PC-9 (cell line): ENCODE data around the gene CLEC5A. TPM values are rescaled to one million over a fixed set of nuclear protein-coding genes. Genes with fewer than 3 reads are reported as not detected.

Experiments used
- BruUV-seq: library from RNA; stranded (reverse); fragments of 400-500 nt; replicated peaks from 2 replicates; lab custom pipeline; 2021; lab: Mats Ljungman, UMichigan
- CTCF ChIA-PET: fragments of 300-600 bp; sonication (Branson Sonifier 250); formaldehyde crosslinking; loops from one replicate; lab custom pipeline; 2022; ENCODE audit warnings: antibody characterized with exemption; lab: Charles Lee
- POLR2A ChIA-PET: fragments of 300-600 bp; sonication (Branson Sonifier 250); formaldehyde crosslinking; loops from one replicate; lab custom pipeline; 2022; ENCODE audit warnings: antibody characterized with exemption; ENCODE audit not compliant: unreplicated experiment; lab: Charles Lee
- DNase-seq, 2 experiments: peaks; one replicate each; pipeline versions ENCODE4 v3.0.0 to v3.0.0-alpha.2; 2015 to 2022; ENCODE audit warnings: mixed read lengths in 1 of 2
- H2AFZ ChIP-seq: fragments of 200-600 bp; sonication (generic); 2 replicates; pipeline ENCODE4 v1.8.1; 2017; ENCODE audit warnings: antibody characterized with exemption
- H3F3A ChIP-seq: fragments of 200-600 bp; sonication (generic); 2 replicates; pipeline ENCODE4 v1.8.1; 2017; ENCODE audit warnings: antibody characterized with exemption, mild to moderate bottlenecking, low read depth; ENCODE audit not compliant: insufficient read depth
- H3K27ac ChIP-seq: fragments of 200-600 bp; sonication (generic); 2 replicates; pipeline ENCODE4 v1.6.1; 2016; ENCODE audit warnings: mixed run types
- H3K27me3 ChIP-seq: fragments of 200-600 bp; sonication (generic); 2 replicates; pipeline ENCODE4 v1.6.1; 2016; ENCODE audit warnings: low read depth, mixed run types; ENCODE audit not compliant: insufficient read depth
- H3K36me3 ChIP-seq: fragments of 200-600 bp; sonication (generic); 2 replicates; pipeline ENCODE4 v1.6.1; 2016; ENCODE audit warnings: low read depth, mixed run types
- H3K4me1 ChIP-seq: fragments of 200-600 bp; sonication (generic); replicated peaks from 2 replicates; pipeline ENCODE4 v1.6.1; 2016; ENCODE audit warnings: mixed run types; ENCODE audit not compliant: insufficient read depth
- H3K4me2 ChIP-seq: fragments of 200-600 bp; sonication (generic); 2 replicates; pipeline ENCODE4 v1.6.1; 2017; ENCODE audit warnings: mixed run types
- H3K4me3 ChIP-seq: fragments of 200-600 bp; sonication (generic); 2 replicates; pipeline ENCODE4 v1.6.1; 2016; ENCODE audit warnings: mixed run types
- H3K79me2 ChIP-seq: fragments of 200-600 bp; sonication (generic); 2 replicates; pipeline ENCODE4 v1.6.1; 2017; ENCODE audit warnings: low read depth, mixed run types
- H3K9me2 ChIP-seq: fragments of 200-600 bp; sonication (generic); 2 replicates; pipeline ENCODE4 v1.8.1; 2017; ENCODE audit warnings: mild to moderate bottlenecking; ENCODE audit not compliant: insufficient read depth
- H3K9me3 ChIP-seq: fragments of 200-600 bp; sonication (generic); 2 replicates; pipeline ENCODE4 v1.8.1; 2016; ENCODE audit warnings: low read depth; ENCODE audit not compliant: insufficient read depth
- H4K20me1 ChIP-seq: fragments of 200-600 bp; sonication (generic); 2 replicates; pipeline ENCODE4 v1.8.1; 2017; ENCODE audit not compliant: insufficient read depth
- CTCF ChIP-seq: fragments of 200-600 bp; sonication (generic); conservative IDR thresholded peaks from 2 replicates; pipeline ENCODE4 v1.6.1; 2017; ENCODE audit warnings: mixed run types, antibody characterized with exemption, mild to moderate bottlenecking, moderate library complexity
- EZH2 ChIP-seq: fragments of 200-600 bp; sonication (generic); IDR thresholded peaks from 2 replicates; pipeline ENCODE4 v1.8.0; 2017; ENCODE audit warnings: antibody characterized with exemption, low read depth
- intact Hi-C: fragments of 100-400 bp; cut with micrococcal nuclease; formaldehyde crosslinking; loops from one replicate; pipeline ENCODE4 v1.10.0; 2022; ENCODE audit not compliant: unreplicated experiment
- total RNA-seq: library from RNA; stranded (reverse); gene quantifications from 2 replicates; pipeline ENCODE4 v1.2.3, GENCODE V29; 2021

Gene CLEC5A
- total RNA-seq, 1 experiment from 2014 or later = not detected

GRCh38 chr7:141877365-141877764, 69.4 kb downstream of the CLEC5A start:
- no peaks in the 10 kb centered on the region for H3K27me3 ChIP-seq
- no peaks in the 10 kb centered on the region for H4K20me1 ChIP-seq
- no peaks in the 10 kb centered on the region for H3K79me2 ChIP-seq
- H3K9me2 ChIP-seq = no peaks in the 10 kb centered on the region
- no peak overlapping the region for H3K4me2 ChIP-seq
- POLR2A ChIA-PET = no interaction called here
- H3F3A ChIP-seq = no peaks in the 10 kb centered on the region
- H3K9me3 ChIP-seq = no peaks in the 10 kb centered on the region
- H2AFZ ChIP-seq = no peak overlapping the region
- intact Hi-C loops = no loop called here
- H3K4me3 ChIP-seq = no peak overlapping the region
- H3K36me3 ChIP-seq = no peaks in the 10 kb centered on the region
- H3K27ac ChIP-seq = no peak overlapping the region
- TF ChIP-seq EZH2 = no peak
- TF ChIP-seq CTCF = no peak
- CTCF ChIA-PET = no interaction called here
- H3K4me1 ChIP-seq = no peaks in the 10 kb centered on the region
- DNase-seq = no peak
- no TSS peak for BruUV-seq

Other genes with a start within 250 kb of the CLEC5A start
- 49.4 and 55.6 TPM in 2 replicates for gene DENND11, start 244.8 kb downstream of the CLEC5A start, total RNA-seq
- not detected in 2 replicates for gene WEE2, start 238.6 kb downstream of the CLEC5A start, total RNA-seq
- 150 and 193 TPM in 2 replicates for gene SSBP1, start 208.6 kb downstream of the CLEC5A start, total RNA-seq
- 2.0 and 2.3 TPM in 2 replicates for gene TAS2R3, start 182.9 kb downstream of the CLEC5A start, total RNA-seq
- 0.65 and 1.4 TPM in 2 replicates for gene TAS2R4, start 170.3 kb downstream of the CLEC5A start, total RNA-seq
- 1.1 and 2.1 TPM in 2 replicates for gene TAS2R5, start 156.8 kb downstream of the CLEC5A start, total RNA-seq
- not detected in 2 replicates for gene PRSS37, start 105.5 kb downstream of the CLEC5A start, total RNA-seq
- not detected in 2 replicates for gene OR9A4, start 30.6 kb downstream of the CLEC5A start, total RNA-seq
- gene TAS2R38, start 26.8 kb upstream of the CLEC5A start, total RNA-seq = not detected in 2 replicates
- 0.48 and 0.83 TPM in 2 replicates for gene MGAM, start 48.9 kb upstream of the CLEC5A start, total RNA-seq
- not detected in 2 replicates for gene MGAM2, start 164.7 kb upstream of the CLEC5A start, total RNA-seq